Endothelial cell (in vitro differentiated cells): ENCODE results near the gene TEPSIN. TPM values are rescaled to one million over a fixed set of nuclear protein-coding genes. Genes with fewer than 3 reads are reported as not detected.

Experiments used
- DNase-seq: peaks from one replicate; pipeline ENCODE4 v3.0.0; 2021; ENCODE audit warnings: low spot score
- H3K27ac Mint-ChIP-seq: one replicate; pipeline ENCODE4 v1.8.0; 2021; ENCODE audit warnings: mixed read lengths, inconsistent platforms; ENCODE audit not compliant: unreplicated experiment
- H3K27me3 Mint-ChIP-seq: one replicate; pipeline ENCODE4 v1.8.0; 2021; ENCODE audit warnings: mild to moderate bottlenecking, moderate library complexity, mixed read lengths, inconsistent platforms; ENCODE audit not compliant: unreplicated experiment
- H3K36me3 Mint-ChIP-seq: one replicate; pipeline ENCODE4 v1.8.0; 2021; ENCODE audit warnings: mild to moderate bottlenecking, low read depth, mixed read lengths, inconsistent platforms; ENCODE audit not compliant: unreplicated experiment
- H3K4me1 Mint-ChIP-seq: one replicate; pipeline ENCODE4 v1.8.0; 2021; ENCODE audit warnings: mild to moderate bottlenecking, mixed read lengths, inconsistent platforms; ENCODE audit not compliant: unreplicated experiment
- H3K4me3 Mint-ChIP-seq: one replicate; pipeline ENCODE4 v1.8.0; 2021; ENCODE audit warnings: mild to moderate bottlenecking, mixed read lengths, inconsistent platforms; ENCODE audit not compliant: unreplicated experiment
- H3K9me3 Mint-ChIP-seq: one replicate; pipeline ENCODE4 v1.8.0; 2021; ENCODE audit warnings: mixed read lengths, inconsistent platforms; ENCODE audit not compliant: unreplicated experiment
- CTCF ChIP-seq: fragments of 200-600 bp; sonication (generic); IDR thresholded peaks from one replicate; pipeline ENCODE4 v1.5.0; 2021; ENCODE audit warnings: antibody characterized with exemption; ENCODE audit not compliant: unreplicated experiment
- total RNA-seq: library from RNA; stranded (reverse); fragmentation: NEBNext Ultra II Directional; extraction: Animal tissue kit (Norgen Biotek cat#: 25700); gene quantifications from one replicate; pipeline ENCODE4 v1.2.1, GENCODE V29; 2021; ENCODE audit not compliant: unreplicated experiment

Gene TEPSIN
- total RNA-seq, 1 donor from 2014 or later: 43.8 TPM

- H3K4me1 Mint-ChIP-seq: peaks cover 3% of the 10 kb centered on the region
- H3K9me3 Mint-ChIP-seq: no peaks in the 10 kb centered on the region
- no peak for DNase-seq
- no peak for TF ChIP-seq CTCF
- H3K36me3 Mint-ChIP-seq: no peaks in the 10 kb centered on the region
- H3K4me3 Mint-ChIP-seq: no peak overlapping the region
- peaks cover 2% of the 10 kb centered on the region for H3K27me3 Mint-ChIP-seq
- H3K27ac Mint-ChIP-seq: peak overlapping the region; percentile 77
Measured at GRCh38 chr17:81204578-81204977, 34.3 kb downstream of the TEPSIN start.

- peaks cover 2% of the 10 kb centered on the region for H3K27me3 Mint-ChIP-seq
- no peak overlapping the region for H3K4me3 Mint-ChIP-seq
- H3K27ac Mint-ChIP-seq: no peak overlapping the region
- H3K36me3 Mint-ChIP-seq: no peaks in the 10 kb centered on the region
- no peak for TF ChIP-seq CTCF
- no peaks in the 10 kb centered on the region for H3K9me3 Mint-ChIP-seq
- DNase-seq: no peak
- peaks cover 3% of the 10 kb centered on the region for H3K4me1 Mint-ChIP-seq
Measured at GRCh38 chr17:81203136-81203535, 35.7 kb downstream of the TEPSIN start.

- Mint-ChIP-seq H3K4me3 (no peak overlapping the region), H3K9me3 (no peaks in the 10 kb centered on the region), H3K27me3 (peaks cover 2% of the 10 kb centered on the region), H3K27ac (no peak overlapping the region), H3K36me3 (no peaks in the 10 kb centered on the region), H3K4me1 (peaks cover 5% of the 10 kb centered on the region)
- no peak for TF ChIP-seq CTCF
- no peak for DNase-seq
Measured at GRCh38 chr17:81202318-81202717, 36.5 kb downstream of the TEPSIN start.

- H3K36me3 Mint-ChIP-seq: no peaks in the 10 kb centered on the region
- H3K9me3 Mint-ChIP-seq: no peaks in the 10 kb centered on the region
- H3K27me3 Mint-ChIP-seq: peaks cover 2% of the 10 kb centered on the region
- peak overlapping the region; percentile 68 for H3K27ac Mint-ChIP-seq
- peak; percentile 66 for TF ChIP-seq CTCF
- DNase-seq: peak; percentile 71
- H3K4me1 Mint-ChIP-seq: peaks cover 5% of the 10 kb centered on the region
- H3K4me3 Mint-ChIP-seq: no peak overlapping the region
Measured at GRCh38 chr17:81200695-81201580, 37.9 kb downstream of the TEPSIN start.

- Mint-ChIP-seq H3K27me3 (peaks cover 2% of the 10 kb centered on the region), H3K36me3 (no peaks in the 10 kb centered on the region), H3K27ac (no peak overlapping the region), H3K9me3 (no peaks in the 10 kb centered on the region), H3K4me3 (no peak overlapping the region), H3K4me1 (peaks cover 5% of the 10 kb centered on the region)
- no peak for TF ChIP-seq CTCF
- no peak for DNase-seq
Measured at GRCh38 chr17:81200201-81200600, 38.7 kb downstream of the TEPSIN start.
